GM19324 (cell line): ENCODE data around the gene MITD1.
A peak's percentile ranks its signal among the peaks of the same experiment; 100 is the strongest.
"Not testable (repeated sequence)": the region's sequence is repeated elsewhere in the genome, so short reads cannot be mapped to it uniquely, and the experiment has no call there.

Experiments used
- ATAC-seq: cut with Tn5 transposase; IDR thresholded peaks from one replicate; pipeline ENCODE4 v1.9.1; 2021; ENCODE audit warnings: mild to moderate bottlenecking, moderate library complexity; ENCODE audit not compliant: unreplicated experiment, low FRiP score

Gene MITD1

GRCh38 chr2:99180755-99181623 is at the start of gene MITD1, which contains the start of gene MRPL30:
Gene MITD1 (minus strand): TSS chr2:99181058. CDS start chr2:99180981, 77 bp downstream.
Gene MRPL30 (plus strand): TSS chr2:99181184. CDS start chr2:99186204, 5,020 bp downstream.
- ATAC-seq: peak; percentile 91

DNA sequence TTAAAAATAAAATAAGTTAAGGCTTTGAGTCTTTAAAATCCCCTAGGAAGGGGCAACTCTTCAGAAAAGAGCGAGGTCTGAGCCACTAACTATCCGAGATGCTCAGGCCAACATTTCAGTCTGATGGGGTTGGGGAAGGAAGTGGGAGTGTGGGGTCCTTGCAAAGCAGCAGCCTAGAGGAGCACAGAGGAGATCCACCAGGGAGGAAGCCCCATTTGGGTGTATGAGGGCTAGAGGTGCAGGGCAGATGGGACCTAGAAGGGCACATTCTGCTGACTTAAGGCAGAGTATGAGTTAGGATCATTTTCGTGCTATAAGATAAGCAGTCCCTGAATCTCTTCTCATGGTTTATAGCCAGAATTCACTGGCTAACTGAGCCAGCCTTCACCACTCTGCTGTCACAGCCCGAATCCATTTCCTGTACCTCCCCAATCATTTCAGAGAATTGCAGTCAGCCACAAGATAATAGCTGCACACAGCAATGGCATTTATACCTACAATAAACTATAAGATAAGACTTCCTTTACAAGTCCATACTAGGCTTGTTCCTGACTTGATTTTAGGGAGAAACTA is 37.2 kb upstream of the MITD1 start:
- no peak for ATAC-seq

- ATAC-seq: no peak
These were observed 35.2 kb upstream of the MITD1 start for GRCh38 chr2:99216096-99216495.

DNA sequence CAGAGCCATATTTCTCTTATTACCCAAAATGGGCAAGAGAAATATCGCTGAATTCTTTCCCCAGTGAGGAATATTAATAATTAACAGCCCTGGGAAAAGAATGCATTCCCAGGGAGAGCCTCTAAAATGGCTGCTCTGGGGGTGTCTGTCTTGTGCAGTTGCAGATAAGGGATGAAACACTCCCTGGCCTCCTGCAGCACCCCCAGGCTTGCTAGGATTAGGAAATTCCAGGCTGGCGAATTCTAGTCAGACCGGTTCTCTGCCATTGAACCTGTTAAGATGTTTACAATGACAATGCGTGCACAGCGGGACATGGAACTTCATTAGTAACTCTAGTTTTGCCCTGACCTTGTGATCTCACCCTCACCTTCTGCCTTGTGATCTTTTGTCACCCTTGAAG is 24.6 kb upstream of the MITD1 start:
- ATAC-seq: no peak

DNA sequence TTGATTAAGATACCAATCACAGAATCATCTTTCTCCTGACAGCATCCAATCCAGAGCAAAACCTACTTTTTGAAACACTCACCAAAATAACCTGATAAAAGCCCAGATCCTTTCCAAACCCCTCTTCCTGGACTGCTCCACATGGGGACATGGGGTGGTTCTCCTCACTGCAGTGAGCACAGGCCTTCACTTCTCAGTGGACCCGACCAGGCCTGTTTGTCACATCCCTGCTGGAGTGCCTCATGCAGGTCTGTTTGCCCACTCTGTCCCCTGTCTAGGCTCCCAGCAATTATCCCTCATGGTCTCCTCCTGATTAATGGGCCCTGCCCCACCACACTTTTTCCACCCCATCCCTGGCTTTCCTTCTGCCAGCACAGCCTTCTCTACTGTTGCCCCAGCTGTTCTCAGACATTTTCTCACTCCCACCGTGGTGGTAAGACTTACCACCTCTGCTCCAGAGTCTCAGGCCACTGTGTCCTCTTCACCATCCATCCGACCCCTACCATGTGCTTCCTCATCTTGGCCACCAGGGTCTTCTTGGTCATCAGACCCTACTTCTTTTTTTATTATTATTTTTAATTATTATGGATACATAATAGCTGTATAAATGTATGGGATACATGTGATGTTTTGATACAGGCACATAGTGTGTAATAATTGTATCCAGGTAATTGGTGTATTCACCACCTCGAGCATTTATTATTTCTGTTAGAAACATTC is 21.3 kb upstream of the MITD1 start:
- no peak for ATAC-seq

DNA sequence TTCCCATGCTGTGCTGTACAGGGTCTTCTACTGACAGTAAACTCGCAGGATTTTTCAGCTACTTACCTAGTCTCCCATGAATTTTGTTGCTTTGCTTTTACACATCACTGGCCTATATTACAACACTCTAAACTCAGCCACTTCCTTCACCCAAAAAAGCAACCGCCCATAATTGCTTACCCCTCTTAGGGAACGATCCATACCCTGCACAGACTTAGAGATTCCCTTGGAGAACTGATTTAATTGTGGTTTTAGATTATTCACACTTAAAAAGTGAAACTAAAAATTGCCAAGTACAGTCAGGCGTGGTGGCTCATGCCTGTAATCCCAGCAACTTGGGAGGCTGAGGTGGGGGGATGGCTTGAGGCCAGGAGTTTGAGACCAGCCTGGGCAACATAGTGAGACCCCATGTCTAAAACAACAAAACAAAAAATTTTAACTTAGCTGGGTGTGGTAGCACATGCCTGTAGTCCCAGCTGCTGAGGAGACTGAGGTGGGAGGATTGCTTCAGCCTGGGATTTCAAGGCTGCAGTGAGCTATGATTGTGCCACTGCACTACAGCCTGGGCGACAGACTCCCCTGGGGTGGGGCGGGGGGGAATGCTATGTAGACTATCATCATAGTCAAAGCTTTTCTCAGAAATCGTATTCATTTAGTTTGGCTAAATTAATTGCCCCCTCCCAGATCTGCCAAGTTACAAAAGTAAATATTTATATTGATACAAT is 19.4 kb upstream of the MITD1 start:
- no peak for ATAC-seq

DNA sequence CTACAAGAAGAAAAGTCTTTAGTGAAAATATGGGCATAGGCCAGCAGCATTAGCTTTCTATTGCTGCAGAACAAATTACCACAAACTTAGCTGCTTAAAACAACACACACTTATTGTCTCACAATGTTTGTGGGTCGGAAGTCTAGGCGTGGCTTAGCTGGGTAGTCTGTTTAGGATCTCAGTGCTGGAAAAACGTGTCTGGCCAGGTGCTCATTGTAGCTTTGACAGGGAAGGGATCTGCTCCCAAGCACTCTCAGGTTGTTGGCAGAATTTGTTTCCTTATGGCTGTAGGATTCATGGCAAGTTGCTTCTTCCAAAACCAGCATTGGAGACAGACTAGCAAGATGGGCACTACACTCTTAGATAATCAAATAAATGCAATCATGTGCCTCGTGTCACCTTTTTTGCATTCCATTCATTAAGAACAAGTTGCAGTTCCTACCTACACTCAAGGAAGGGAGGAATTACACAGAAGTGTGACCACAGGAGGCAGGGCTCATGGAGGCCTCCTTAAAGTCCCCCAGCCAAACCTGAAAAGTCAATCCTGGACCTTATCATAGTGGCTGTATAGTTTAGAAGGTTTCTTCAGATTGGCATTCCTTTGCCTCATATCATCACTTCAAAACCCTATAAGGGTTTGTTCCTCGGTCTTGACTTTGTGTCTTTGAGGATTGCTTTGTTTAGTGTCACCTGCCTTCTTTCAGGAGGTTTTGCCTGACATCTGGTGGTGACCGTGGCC is 17.4 kb upstream of the MITD1 start:
- ATAC-seq: no peak

- ATAC-seq: not testable (repeated sequence)
These were observed 11.5 kb upstream of the MITD1 start for GRCh38 chr2:99192364-99192763.

GRCh38 chr2:99190548-99190947 is 9.7 kb upstream of the MITD1 start:
- no peak for ATAC-seq

- no peak for ATAC-seq
These were observed 7.5 kb upstream of the MITD1 start for GRCh38 chr2:99188357-99188756.

DNA sequence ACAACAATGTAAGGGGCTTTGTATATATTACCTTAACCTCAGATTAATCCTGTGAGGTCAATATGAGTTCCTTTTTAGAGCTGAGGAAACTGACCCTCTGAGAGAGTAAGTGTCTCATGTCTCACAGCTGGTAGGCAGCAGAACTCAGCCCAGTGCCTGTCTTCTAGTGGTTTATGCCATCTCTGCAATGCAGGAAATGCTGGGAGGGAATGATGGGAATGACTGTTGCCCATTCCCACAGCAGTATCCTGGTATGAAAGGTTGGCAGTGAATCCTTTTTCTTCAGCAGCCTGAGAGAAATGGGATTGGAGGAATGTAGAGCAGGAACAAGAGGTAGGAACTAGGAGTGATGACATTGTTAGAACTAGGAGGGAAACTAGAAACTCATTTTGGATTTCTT is 6.2 kb upstream of the MITD1 start:
- no peak for ATAC-seq

DNA sequence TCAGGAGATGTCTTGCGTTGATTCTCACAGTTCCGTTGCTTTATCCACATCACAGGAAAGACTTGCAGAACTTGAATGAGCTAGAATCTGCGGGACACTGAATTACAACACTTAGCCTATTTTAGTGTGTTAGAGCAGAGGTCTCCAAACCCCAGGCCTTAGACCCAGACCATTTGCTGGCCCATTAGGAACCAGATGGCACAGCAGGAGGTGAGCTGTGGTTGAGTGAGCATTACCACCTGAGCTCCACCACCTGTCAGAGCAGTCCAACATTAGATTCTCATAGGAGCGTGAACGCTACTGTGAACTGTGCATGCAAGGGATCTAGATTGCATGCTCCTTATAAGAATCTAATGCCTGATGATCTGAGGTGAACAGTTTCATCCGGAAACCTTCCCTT is 4.0 kb upstream of the MITD1 start:
- no peak for ATAC-seq

GRCh38 chr2:99183025-99183424 is 2.2 kb upstream of the MITD1 start:
- no peak for ATAC-seq

GRCh38 chr2:99181624-99182000 is 754 bp upstream of the MITD1 start:
- no peak for ATAC-seq

GRCh38 chr2:99171377-99172140 is 9.3 kb downstream of the MITD1 start:
- ATAC-seq: no peak

- no peak for ATAC-seq
These were observed 11.3 kb downstream of the MITD1 start for GRCh38 chr2:99169534-99169933.

DNA sequence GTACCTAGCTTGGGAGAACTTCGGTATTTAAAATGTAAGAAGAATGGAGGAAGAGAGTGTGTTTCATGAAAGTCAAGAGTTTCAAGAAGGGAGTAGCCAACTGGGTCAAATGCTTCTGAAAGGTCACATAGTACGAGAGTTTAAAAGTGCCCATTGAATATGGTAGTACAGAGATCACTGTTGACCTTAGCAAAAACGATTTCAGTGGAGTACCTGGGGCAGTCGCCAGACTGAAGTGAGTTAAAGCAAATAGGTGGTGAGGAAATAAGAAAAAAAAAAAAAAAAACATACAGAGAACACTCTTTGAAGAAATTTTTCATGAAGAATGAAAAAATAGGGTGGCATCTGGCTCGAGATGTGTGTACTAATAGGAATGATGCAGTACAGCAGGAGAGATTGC is 14.6 kb downstream of the MITD1 start:
- no peak for ATAC-seq

DNA sequence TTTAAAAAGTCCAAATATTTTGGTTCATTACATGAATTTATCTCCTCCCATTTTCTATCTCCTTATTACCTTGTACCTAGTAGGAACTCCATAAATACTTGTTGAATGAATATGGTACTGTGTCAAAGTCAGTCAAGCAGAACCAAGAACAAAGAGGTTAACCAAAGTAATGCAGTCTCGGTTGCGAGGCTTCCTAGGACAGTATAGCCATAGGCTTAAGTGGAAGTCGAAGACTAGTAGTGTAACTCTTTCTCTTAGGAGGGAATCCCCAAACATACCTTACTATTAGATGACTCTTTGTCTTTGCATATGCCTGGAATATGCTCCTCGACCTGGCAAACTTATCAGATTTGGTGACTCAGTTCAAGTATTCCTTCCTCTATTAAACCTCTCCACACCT is 21.3 kb downstream of the MITD1 start:
- no peak for ATAC-seq

DNA sequence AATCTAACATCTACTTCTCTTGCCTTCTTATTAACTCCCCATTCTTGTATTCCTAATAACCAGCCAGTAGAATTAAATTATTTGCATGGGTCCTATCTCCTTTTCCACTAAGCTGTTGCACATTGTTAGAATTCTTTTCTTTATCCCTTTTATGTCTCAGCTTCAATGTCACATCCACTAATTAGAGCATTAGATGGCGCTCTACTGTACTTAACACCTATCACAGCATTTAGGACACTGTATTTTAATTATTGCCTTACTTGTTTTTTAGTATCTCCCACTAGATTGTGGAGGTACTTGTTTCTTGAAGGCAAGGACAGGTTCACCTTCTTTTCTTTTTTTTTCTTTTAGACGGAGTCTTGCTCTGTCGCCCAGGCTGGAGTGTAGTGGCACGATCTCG is 22.3 kb downstream of the MITD1 start:
- no peak for ATAC-seq
